Measurements from ENCODE around the gene SLC22A31.

Gene SLC22A31

GRCh38 chr16:89216315-89217137 is 16.2 kb upstream of the SLC22A31 start:
- peak overlapping the region; percentile 97 for H3K4me3 ChIP-seq (ENCODE audit: low read depth, low read length)
- TF ChIP-seq, protein P1, sequence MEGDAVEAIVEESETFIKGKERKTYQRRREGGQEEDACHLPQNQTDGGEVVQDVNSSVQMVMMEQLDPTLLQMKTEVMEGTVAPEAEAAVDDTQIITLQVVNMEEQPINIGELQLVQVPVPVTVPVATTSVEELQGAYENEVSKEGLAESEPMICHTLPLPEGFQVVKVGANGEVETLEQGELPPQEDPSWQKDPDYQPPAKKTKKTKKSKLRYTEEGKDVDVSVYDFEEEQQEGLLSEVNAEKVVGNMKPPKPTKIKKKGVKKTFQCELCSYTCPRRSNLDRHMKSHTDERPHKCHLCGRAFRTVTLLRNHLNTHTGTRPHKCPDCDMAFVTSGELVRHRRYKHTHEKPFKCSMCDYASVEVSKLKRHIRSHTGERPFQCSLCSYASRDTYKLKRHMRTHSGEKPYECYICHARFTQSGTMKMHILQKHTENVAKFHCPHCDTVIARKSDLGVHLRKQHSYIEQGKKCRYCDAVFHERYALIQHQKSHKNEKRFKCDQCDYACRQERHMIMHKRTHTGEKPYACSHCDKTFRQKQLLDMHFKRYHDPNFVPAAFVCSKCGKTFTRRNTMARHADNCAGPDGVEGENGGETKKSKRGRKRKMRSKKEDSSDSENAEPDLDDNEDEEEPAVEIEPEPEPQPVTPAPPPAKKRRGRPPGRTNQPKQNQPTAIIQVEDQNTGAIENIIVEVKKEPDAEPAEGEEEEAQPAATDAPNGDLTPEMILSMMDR (IDR thresholded peaks at IDR 0.05; ENCODE audit: borderline replicate concordance, insufficient read depth, low read depth, low read length): peak; percentile 69

- H3K4me3 ChIP-seq (ENCODE audit: low read depth, low read length): no peak overlapping the region
- TF ChIP-seq, protein P1 (IDR thresholded peaks at IDR 0.05; ENCODE audit: borderline replicate concordance, insufficient read depth, low read depth, low read length): no peak
Observed at GRCh38 chr16:89210904-89211515, 10.7 kb upstream of the SLC22A31 start.

DNA sequence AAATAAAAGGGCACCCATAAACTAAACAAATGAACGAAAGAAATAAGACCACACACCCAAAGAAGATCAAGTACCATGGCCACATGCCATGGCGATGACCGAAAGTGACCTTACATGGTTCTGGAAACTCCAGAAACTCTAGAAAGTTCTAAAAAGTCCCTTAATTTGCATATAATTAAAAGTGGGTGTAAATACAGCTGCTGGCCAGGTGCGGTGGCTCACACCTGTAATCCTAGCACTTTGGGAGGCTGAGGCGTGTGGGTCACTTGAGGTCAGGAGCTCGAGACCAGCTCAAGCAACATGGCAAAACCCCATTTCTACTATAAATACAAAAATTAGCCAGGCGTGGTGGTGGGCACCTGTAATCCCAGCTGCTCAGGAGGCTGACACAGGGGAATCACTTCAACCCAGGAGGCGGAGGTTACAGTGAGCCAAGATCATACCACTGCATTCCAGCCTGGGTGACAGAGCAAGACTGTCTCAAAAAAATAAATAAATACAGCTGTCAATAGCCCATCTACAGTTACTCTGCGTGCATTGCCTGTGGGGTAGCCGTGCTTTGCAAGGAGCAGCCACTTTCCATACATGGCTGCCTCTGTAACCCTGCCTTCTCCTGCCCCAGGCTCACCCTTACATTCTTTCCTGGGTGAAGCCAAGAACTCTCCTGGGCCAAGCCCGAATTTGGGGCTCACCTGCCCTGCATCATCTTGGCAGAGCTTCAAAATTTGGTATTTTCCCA is 10.0 kb upstream of the SLC22A31 start:
- TF ChIP-seq, protein P1 (IDR thresholded peaks at IDR 0.05; ENCODE audit: borderline replicate concordance, insufficient read depth, low read depth, low read length): no peak

GRCh38 chr16:89209522-89210044 is 9.2 kb upstream of the SLC22A31 start:
- TF ChIP-seq, protein P1 (IDR thresholded peaks at IDR 0.05; ENCODE audit: borderline replicate concordance, insufficient read depth, low read depth, low read length): no peak
- H3K4me3 ChIP-seq (ENCODE audit: low read depth, low read length): no peak overlapping the region

More for the DNA sequence above, 10.0 kb upstream of the SLC22A31 start:
- no peak overlapping the region for H3K4me3 ChIP-seq (ENCODE audit: low read depth, low read length)

DNA sequence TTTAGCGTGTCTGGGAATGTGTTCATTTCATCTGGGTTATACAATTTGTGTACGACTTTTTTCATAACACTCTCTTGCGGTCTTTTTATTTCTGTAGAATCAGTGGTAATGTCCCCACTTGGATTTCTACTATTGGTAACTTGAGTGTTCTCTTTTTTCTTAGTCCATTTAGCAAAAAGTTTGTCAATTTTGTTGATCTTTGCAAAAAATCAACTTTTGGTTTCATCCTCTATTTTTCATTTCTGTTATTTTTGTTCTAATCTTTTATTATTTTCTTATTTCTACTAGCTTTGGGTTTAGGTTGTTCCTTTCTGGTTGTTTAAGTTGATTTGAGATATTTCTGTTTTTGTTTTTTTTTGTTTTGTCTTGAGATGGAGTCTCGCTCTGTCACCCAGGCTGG is 7.7 kb upstream of the SLC22A31 start:
- no peak overlapping the region for H3K4me3 ChIP-seq (ENCODE audit: low read depth, low read length)
- TF ChIP-seq, protein P1 (IDR thresholded peaks at IDR 0.05; ENCODE audit: borderline replicate concordance, insufficient read depth, low read depth, low read length): no peak

DNA sequence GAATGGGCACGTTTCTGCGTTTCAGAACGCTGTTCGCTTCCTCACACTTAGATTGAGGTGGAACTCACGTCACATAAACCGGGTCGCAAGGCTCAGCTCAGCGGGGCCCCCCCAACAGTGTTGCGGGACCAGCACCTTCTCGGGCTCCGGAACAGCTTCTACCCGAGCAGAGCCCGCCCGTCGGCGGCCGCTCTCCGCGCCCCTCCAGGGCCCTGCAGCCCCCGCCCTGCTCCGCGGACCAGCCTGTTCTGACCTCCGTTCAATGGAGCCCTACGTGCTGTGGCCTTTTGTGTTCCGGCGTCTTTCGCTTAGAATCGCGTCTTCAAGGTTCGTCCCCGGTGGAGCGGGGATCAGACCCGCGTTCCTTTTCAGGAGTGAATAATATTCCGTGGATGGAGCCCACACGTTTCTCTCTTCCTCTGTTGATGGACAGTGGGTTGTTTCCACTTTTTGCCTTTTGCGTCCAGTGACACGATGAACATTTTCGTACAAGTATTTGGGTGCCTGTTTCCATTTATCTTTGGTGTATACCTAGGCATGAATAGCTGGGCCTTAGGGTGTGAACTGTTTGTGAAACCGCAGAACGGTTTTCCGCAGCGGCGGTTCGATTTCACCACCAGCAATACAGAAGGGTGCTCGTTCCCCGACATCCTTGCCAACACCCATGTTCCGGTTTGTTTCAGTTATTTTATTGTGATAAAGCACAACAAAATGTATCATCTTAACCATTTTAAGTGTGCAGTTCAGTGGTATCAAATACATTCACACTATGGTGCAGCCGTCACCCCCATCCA is 2.3 kb upstream of the SLC22A31 start:
- H3K4me3 ChIP-seq (ENCODE audit: low read depth, low read length): no peak overlapping the region
- TF ChIP-seq, protein P1 (IDR thresholded peaks at IDR 0.05; ENCODE audit: borderline replicate concordance, insufficient read depth, low read depth, low read length): no peak

Data from GM12875 (cell line).